ENCODE data around the gene ATF2. TPM values are rescaled to one million over a fixed set of nuclear protein-coding genes. Genes with fewer than 3 reads are reported as not detected.

Gene ATF2
- total and polyA plus RNA-seq, 2 donors (not counting 1 experiment from before 2014, with no cell fraction given): 23.6 to 66.8 TPM

GRCh38 chr2:175066411-175066810, 101.6 kb downstream of the ATF2 start:
- Histone ChIP-seq H3K79me2 (ENCODE audit: control insufficient read depth, insufficient read depth, low read length) (no peaks in the 10 kb centered on the region), H4K20me1 (ENCODE audit: control insufficient read depth, insufficient read depth, low read length, poor library complexity, severe bottlenecking) (no peaks in the 10 kb centered on the region), H3K27me3 (replicated peaks in 1 of 4; ENCODE audit: control extremely low read depth in 1 of 4, control insufficient read depth in 3 of 4, insufficient read depth in 4 of 4, low read length in 3 of 4) (no peaks in the 10 kb centered on the region), H3K36me3 (replicated peaks in 1 of 2; ENCODE audit: control extremely low read depth in 1 of 2, control insufficient read depth in 1 of 2, extremely low read depth in 1 of 2, insufficient read depth in 2 of 2, low read length in 1 of 2) (peaks cover 0 to 6% of the 10 kb centered on the region in 2 experiments), H3K9ac (ENCODE audit: low read length) (no peak overlapping the region), H3K4me3 (ENCODE audit: control extremely low read depth in 1 of 5, extremely low read depth in 1 of 5, insufficient read depth in 1 of 5, low read depth in 2 of 5, low read length in 4 of 5) (no peak overlapping the region), H2AFZ (ENCODE audit: insufficient read depth, low read depth, low read length, poor library complexity, severe bottlenecking) (no peak overlapping the region), H3K27ac (ENCODE audit: low read length in 2 of 2) (no peak overlapping the region), H3K4me1 (ENCODE audit: control insufficient read depth in 2 of 2, insufficient read depth in 2 of 2, low read length in 2 of 2) (no peaks in the 10 kb centered on the region), H3K9me3 (ENCODE audit: control extremely low read depth in 1 of 3, control insufficient read depth in 2 of 3, insufficient read depth in 1 of 3, low read length in 2 of 3) (peaks cover 0 to 3% (median 0%) of the 10 kb centered on the region in 3 donors), H3K4me2 (replicated peaks; ENCODE audit: low read depth, low read length, poor library complexity, severe bottlenecking) (no peak overlapping the region)
- intact Hi-C loops (cut with micrococcal nuclease): no loop called here
- Mint-ChIP-seq H3K4me3 (no peak overlapping the region), H3K27ac (no peak overlapping the region), H3K9me3 (ENCODE audit: insufficient read depth) (no peaks in the 10 kb centered on the region), H3K27me3 (no peaks in the 10 kb centered on the region), H3K4me1 (no peaks in the 10 kb centered on the region)
- DNase-seq (no peak), ATAC-seq (ENCODE audit: low read depth) (no peak)
- ChIA-PET POLR2A (no interaction called here), CTCF (no interaction called here)
- TF ChIP-seq CTCF (IDR thresholded peaks at IDR 0.05): no peak
- no peak for TF ChIP-seq EZH2 (IDR thresholded peaks at IDR 0.05; ENCODE audit: borderline replicate concordance, insufficient read depth, low read depth, low read length, poor library complexity, severe bottlenecking)
- 92% methylated on average over 2 of the region's 4 CpGs for WGBS (ENCODE audit: insufficient coverage)

- no peak overlapping the region for H3K9ac ChIP-seq (ENCODE audit: low read length)
- no peak overlapping the region for H3K4me2 ChIP-seq (replicated peaks; ENCODE audit: low read depth, low read length, poor library complexity, severe bottlenecking)
- CTCF ChIA-PET: no interaction called here
- ATAC-seq (ENCODE audit: low read depth): no peak
- H3K27me3 ChIP-seq (replicated peaks in 1 of 4; ENCODE audit: control extremely low read depth in 1 of 4, control insufficient read depth in 3 of 4, insufficient read depth in 4 of 4, low read length in 3 of 4): no peaks in the 10 kb centered on the region
- H3K9me3 ChIP-seq (ENCODE audit: control extremely low read depth in 1 of 3, control insufficient read depth in 2 of 3, insufficient read depth in 1 of 3, low read length in 2 of 3): peaks cover 0 to 3% (median 0%) of the 10 kb centered on the region in 3 donors
- no peaks in the 10 kb centered on the region for H3K4me1 ChIP-seq (ENCODE audit: control insufficient read depth in 2 of 2, insufficient read depth in 2 of 2, low read length in 2 of 2)
- DNase-seq: no peak
- intact Hi-C loops (cut with micrococcal nuclease): no loop called here
- Mint-ChIP-seq H3K27ac (no peak overlapping the region), H3K4me3 (no peak overlapping the region), H3K9me3 (ENCODE audit: insufficient read depth) (no peaks in the 10 kb centered on the region), H3K27me3 (no peaks in the 10 kb centered on the region), H3K4me1 (no peaks in the 10 kb centered on the region)
- 98% methylated on average over 5 of the region's 5 CpGs for WGBS (ENCODE audit: insufficient coverage)
- no peak overlapping the region for H3K27ac ChIP-seq (ENCODE audit: low read length in 2 of 2)
- no peak for TF ChIP-seq CTCF (IDR thresholded peaks at IDR 0.05)
- TF ChIP-seq EZH2 (IDR thresholded peaks at IDR 0.05; ENCODE audit: borderline replicate concordance, insufficient read depth, low read depth, low read length, poor library complexity, severe bottlenecking): no peak
- H3K4me3 ChIP-seq (ENCODE audit: control extremely low read depth in 1 of 5, extremely low read depth in 1 of 5, insufficient read depth in 1 of 5, low read depth in 2 of 5, low read length in 4 of 5): no peak overlapping the region
- no peaks in the 10 kb centered on the region for H4K20me1 ChIP-seq (ENCODE audit: control insufficient read depth, insufficient read depth, low read length, poor library complexity, severe bottlenecking)
- POLR2A ChIA-PET: no interaction called here
- no peaks in the 10 kb centered on the region for H3K79me2 ChIP-seq (ENCODE audit: control insufficient read depth, insufficient read depth, low read length)
- no peak overlapping the region for H2AFZ ChIP-seq (ENCODE audit: insufficient read depth, low read depth, low read length, poor library complexity, severe bottlenecking)
- peaks cover 0 to 1% of the 10 kb centered on the region in 2 experiments for H3K36me3 ChIP-seq (replicated peaks in 1 of 2; ENCODE audit: control extremely low read depth in 1 of 2, control insufficient read depth in 1 of 2, extremely low read depth in 1 of 2, insufficient read depth in 2 of 2, low read length in 1 of 2)
Observed at GRCh38 chr2:175064797-175065196, 103.2 kb downstream of the ATF2 start.
